Peyer's patch (tissue), 4 donors: ENCODE data around the gene MYMX.

Source experiments
- CTCF ChIP-seq, 6 experiments: fragments of 450-650 bp in 4 of 6; fragments of 200-600 bp in 2 of 6; sonication (generic) in 1 of 6; IDR thresholded peaks; one replicate each; pipeline ENCODE4 v1.5.1; 2017 to 2019; ENCODE audit warnings: antibody characterized with exemption in 6 of 6, mild to moderate bottlenecking in 3 of 6, moderate library complexity in 1 of 6
- POLR2A ChIP-seq, 2 donors: fragments of 450-650 bp; IDR thresholded peaks; one replicate each; pipeline ENCODE4 v1.5.1; 2017; ENCODE audit warnings: antibody characterized with exemption in 2 of 2, mild to moderate bottlenecking in 2 of 2, moderate library complexity in 2 of 2

- TF ChIP-seq CTCF (IDR thresholded peaks at IDR 0.05) (no peak), POLR2A (IDR thresholded peaks at IDR 0.05) (no peak)
These were observed 15.5 kb upstream of the MYMX start for GRCh38 chr6:44201200-44201599.
